PC-3 (cell line): ENCODE measurements around the gene NOP10. TPM values are rescaled to one million over a fixed set of nuclear protein-coding genes. Genes with fewer than 3 reads are reported as not detected.
A peak's percentile ranks its signal among the peaks of the same experiment; 100 is the strongest.

Source experiments
- ATAC-seq: fragments of 200-7000 bp; cut with Tn5 transposase; 2 replicates; pipeline ENCODE4 v1.9.1; 2020; ENCODE audit warnings: mild to moderate bottlenecking, moderate library complexity
- BruUV-seq: library from RNA; stranded (reverse); fragments of 400-500 nt; replicated peaks from 2 replicates; lab custom pipeline; 2021; lab: Mats Ljungman, UMichigan
- CTCF ChIA-PET: fragments of 300-600 bp; sonication (Branson Sonifier 250); formaldehyde crosslinking; loops from one replicate; lab custom pipeline; 2022; ENCODE audit warnings: antibody characterized with exemption; lab: Charles Lee
- POLR2A ChIA-PET: fragments of 300-600 bp; sonication (Branson Sonifier 250); formaldehyde crosslinking; loops from one replicate; lab custom pipeline; 2022; ENCODE audit warnings: antibody characterized with exemption; ENCODE audit not compliant: unreplicated experiment; lab: Charles Lee
- DNase-seq: peaks from one replicate; pipeline ENCODE4 v3.0.0-alpha.2; 2015
- H2AFZ ChIP-seq: fragments of 300-600 bp; sonication (generic); 2 replicates; pipeline ENCODE4 v1.6.0; 2016; ENCODE audit warnings: antibody characterized with exemption, low read length
- H3F3A ChIP-seq: fragments of 300-600 bp; sonication (generic); one replicate; pipeline ENCODE4 v1.6.0; 2017; ENCODE audit warnings: antibody characterized with exemption, low read length, control low read depth, mild to moderate bottlenecking; ENCODE audit not compliant: unreplicated experiment
- H3K27ac ChIP-seq: fragments of 300-600 bp; sonication (generic); 2 replicates; pipeline ENCODE4 v1.5.1; 2016; ENCODE audit warnings: mild to moderate bottlenecking, low read length
- H3K27me3 ChIP-seq: fragments of 300-600 bp; sonication (generic); 2 replicates; pipeline ENCODE4 v1.6.1; 2016; ENCODE audit warnings: low read length, mixed read lengths
- H3K36me3 ChIP-seq: fragments of 300-600 bp; sonication (generic); 2 replicates; pipeline ENCODE4 v1.6.1; 2016; ENCODE audit warnings: low read depth, mixed run types, low read length, mixed read lengths
- H3K4me1 ChIP-seq: fragments of 300-600 bp; sonication (generic); 2 replicates; pipeline ENCODE4 v1.5.1; 2016; ENCODE audit warnings: low read length; ENCODE audit not compliant: insufficient read depth
- H3K4me2 ChIP-seq: fragments of 300-600 bp; sonication (generic); 2 replicates; pipeline ENCODE4 v1.6.0; 2016; ENCODE audit warnings: low read length
- H3K4me3 ChIP-seq: fragments of 300-600 bp; sonication (generic); 2 replicates; pipeline ENCODE4 v1.5.1; 2016; ENCODE audit warnings: mild to moderate bottlenecking, low read length, mixed read lengths
- H3K79me2 ChIP-seq: fragments of 300-600 bp; sonication (generic); 2 replicates; pipeline ENCODE4 v1.6.1; 2017; ENCODE audit warnings: low read length, mixed read lengths
- H3K9ac ChIP-seq: fragments of 300-600 bp; sonication (generic); 2 replicates; pipeline ENCODE4 v1.6.0; 2016; ENCODE audit warnings: mild to moderate bottlenecking, low read length
- H3K9me2 ChIP-seq: fragments of 300-600 bp; sonication (generic); replicated peaks from 2 replicates; pipeline ENCODE4 v1.6.1; 2016; ENCODE audit warnings: mixed run types, low read length, mixed read lengths
- H3K9me3 ChIP-seq: fragments of 300-600 bp; sonication (generic); 2 replicates; pipeline ENCODE4 v1.6.1; 2016; ENCODE audit warnings: low read length, mixed read lengths
- H4K20me1 ChIP-seq: fragments of 300-600 bp; sonication (generic); 2 replicates; pipeline ENCODE4 v1.6.1; 2016; ENCODE audit warnings: low read length, mixed read lengths
- EZH2 ChIP-seq: fragments of 300-600 bp; sonication (generic); IDR thresholded peaks from one replicate; pipeline ENCODE4 v1.6.1; 2017; ENCODE audit warnings: antibody characterized with exemption, mild to moderate bottlenecking, low read length; ENCODE audit not compliant: unreplicated experiment
- EZH2phosphoT487 ChIP-seq: fragments of 300-600 bp; sonication (generic); IDR thresholded peaks from 2 replicates; pipeline ENCODE4 v1.6.1; 2018; ENCODE audit warnings: mild to moderate bottlenecking, antibody characterized with exemption, low read length, borderline replicate concordance
- intact Hi-C: fragments of 100-400 bp; cut with micrococcal nuclease; formaldehyde crosslinking; loops from 2 replicates; pipeline ENCODE4 v1.9.0; 2023
- total RNA-seq: library from RNA; depleted of rRNA; stranded (reverse); fragments of >200 nt; gene quantifications from 2 replicates; pipeline ENCODE4 v1.2.3, GENCODE V29; 2014
- TF ChIP-seq, protein P1 (sequence below): fragments of 300-600 bp; sonication (generic); conservative IDR thresholded peaks from 2 replicates; pipeline ENCODE4 v1.5.1; 2017; ENCODE audit warnings: antibody characterized with exemption, low read depth, mild to moderate bottlenecking, low read length

NOP10 gene
- total RNA-seq, 1 experiment from 2014 or later = 323 TPM

DNA sequence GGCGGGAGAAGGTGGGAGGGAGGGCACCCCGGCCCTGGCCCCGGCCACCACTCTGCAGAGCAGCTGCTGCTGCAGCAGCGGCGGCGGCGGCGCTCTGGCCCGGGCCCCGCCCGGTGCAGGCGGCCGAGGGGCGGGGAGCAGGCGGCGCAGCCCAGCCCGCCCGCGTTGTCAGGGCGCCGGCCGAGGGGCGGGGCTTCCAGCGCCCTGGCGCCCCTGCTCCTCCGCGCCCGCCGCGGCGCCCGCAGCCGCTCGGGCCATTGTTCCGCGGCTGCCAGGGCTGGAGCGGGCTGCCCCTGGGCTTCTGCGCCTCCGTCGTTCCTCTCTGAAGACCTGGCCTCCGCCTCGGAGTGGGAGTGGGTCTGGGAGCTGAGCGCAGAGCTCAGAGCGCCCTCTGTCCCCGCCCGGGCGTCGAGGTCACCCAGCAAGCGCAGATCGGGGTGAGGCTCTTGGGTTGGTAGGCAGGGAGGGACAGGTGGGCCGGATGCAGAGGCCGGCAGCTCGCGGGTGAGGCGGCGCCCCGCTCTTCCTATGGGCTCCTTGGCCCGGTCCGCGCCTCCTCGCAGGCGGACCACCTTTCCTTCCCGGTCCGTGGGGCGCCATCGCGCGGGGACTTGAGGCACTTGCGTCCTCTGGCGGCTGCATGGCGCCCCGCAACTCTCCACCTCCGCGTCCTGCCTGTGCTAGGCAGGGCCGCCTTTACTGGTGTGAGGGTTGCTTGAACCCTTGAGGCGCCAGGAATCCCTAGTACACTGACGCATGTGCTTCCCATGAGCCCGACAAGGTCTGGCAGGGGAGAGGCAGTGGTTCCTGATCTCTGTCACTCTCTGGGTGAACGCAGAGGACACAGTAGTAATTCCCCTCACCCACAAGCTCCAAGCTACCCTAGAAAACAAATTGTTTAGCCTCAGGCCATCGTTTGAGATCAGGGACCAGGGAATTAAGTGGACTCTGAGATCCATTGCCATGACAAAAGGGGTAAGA lies 24.5 kb upstream of the NOP10 start, which contains the start of gene LPCAT4:
Gene LPCAT4, minus strand, starts transcription at position 96 of the 981 bp plus-strand sequence. CDS start 96 bp downstream, outside the sequence.
- peak within 1 kb of the TSS; percentile 95 for H3K4me2 ChIP-seq
- ChIA-PET CTCF (interaction anchor here (0.5 to 1.8 kb wide), 11 partner anchors 9 to 279 kb away, joined by 3 to 11 read pairs (median 4); partner anchors contain the start of genes KATNBL1, NOP10 and NUTM1), POLR2A (interaction anchor here (0.5 to 1.0 kb wide), 4 partner anchors 29 to 245 kb away, joined by 3 read pairs; no protein-coding TSS in a partner anchor)
- H3K4me3 ChIP-seq = peak within 1 kb of the TSS; percentile 100
- intact Hi-C loops = loop anchor here (1.0 kb wide), 2 partner anchors 24 to 257 kb away; partner anchors contain the start of genes NOP10 and NUTM1
- peak; percentile 79 for ATAC-seq
- no peaks in the 10 kb centered on the region for H3F3A ChIP-seq
- peaks cover 37% of the 10 kb centered on the region for H3K79me2 ChIP-seq
- H3K36me3 ChIP-seq = peaks cover 16% of the 10 kb centered on the region
- TF ChIP-seq, protein P1, sequence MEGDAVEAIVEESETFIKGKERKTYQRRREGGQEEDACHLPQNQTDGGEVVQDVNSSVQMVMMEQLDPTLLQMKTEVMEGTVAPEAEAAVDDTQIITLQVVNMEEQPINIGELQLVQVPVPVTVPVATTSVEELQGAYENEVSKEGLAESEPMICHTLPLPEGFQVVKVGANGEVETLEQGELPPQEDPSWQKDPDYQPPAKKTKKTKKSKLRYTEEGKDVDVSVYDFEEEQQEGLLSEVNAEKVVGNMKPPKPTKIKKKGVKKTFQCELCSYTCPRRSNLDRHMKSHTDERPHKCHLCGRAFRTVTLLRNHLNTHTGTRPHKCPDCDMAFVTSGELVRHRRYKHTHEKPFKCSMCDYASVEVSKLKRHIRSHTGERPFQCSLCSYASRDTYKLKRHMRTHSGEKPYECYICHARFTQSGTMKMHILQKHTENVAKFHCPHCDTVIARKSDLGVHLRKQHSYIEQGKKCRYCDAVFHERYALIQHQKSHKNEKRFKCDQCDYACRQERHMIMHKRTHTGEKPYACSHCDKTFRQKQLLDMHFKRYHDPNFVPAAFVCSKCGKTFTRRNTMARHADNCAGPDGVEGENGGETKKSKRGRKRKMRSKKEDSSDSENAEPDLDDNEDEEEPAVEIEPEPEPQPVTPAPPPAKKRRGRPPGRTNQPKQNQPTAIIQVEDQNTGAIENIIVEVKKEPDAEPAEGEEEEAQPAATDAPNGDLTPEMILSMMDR = peak; percentile 94
- no peak for TF ChIP-seq EZH2
- H3K9ac ChIP-seq = peak within 1 kb of the TSS; percentile 98
- no peaks in the 10 kb centered on the region for H3K9me2 ChIP-seq
- H3K9me3 ChIP-seq = no peaks in the 10 kb centered on the region
- DNase-seq = peak; percentile 90
- H2AFZ ChIP-seq = peak within 1 kb of the TSS; percentile 84
- H3K27me3 ChIP-seq = no peaks in the 10 kb centered on the region
- H3K4me1 ChIP-seq = peaks cover 41% of the 10 kb centered on the region; the same call in 1 of the 2 replicates
- peak within 1 kb of the TSS; percentile 99 for H3K27ac ChIP-seq
- BruUV-seq = no TSS peak
- peaks cover 14% of the 10 kb centered on the region; the same call in 1 of the 2 replicates for H4K20me1 ChIP-seq

DNA sequence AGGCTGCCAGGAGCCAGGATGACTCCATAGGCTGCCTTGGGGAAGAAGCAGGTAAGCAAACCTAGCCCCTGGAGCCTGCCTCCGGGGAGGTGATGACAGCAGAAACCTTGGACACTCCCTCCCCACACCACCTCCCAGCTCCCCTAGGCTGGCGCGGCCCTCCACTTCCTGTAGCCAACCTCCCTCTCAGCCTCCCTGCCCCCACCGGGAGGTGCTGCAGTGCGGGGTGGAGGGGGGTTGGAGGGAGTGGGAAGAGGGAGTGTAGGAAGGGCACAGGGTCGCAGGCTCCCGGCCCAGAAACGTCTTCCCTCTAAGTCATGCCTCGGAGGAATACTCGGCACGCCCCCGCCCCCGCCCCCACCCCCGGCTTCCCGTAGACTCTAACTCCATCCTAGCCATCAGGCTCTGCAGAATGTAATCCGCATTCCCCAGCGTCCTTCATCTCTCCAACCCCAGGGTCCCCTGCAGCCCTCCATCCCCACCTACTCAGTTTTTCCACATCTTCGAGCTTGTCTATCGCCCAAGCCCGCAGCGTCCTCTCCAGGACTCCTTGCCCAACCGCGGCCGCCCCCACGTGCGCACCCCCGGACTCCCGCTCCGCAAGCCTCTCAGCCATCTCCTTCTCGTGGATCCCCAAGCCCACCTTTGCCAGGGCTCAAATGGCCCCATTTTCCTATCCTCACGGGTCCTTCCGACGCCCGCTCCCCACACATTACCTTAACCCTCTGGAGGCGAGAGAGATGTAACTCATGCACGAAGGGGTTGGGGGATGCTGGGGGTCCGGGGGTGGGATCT lies 23.5 kb upstream of the NOP10 start:
- peak overlapping the region; percentile 99 for H3K27ac ChIP-seq
- H3K36me3 ChIP-seq = peaks cover 22% of the 10 kb centered on the region
- H3K9ac ChIP-seq = peak overlapping the region; percentile 98
- ATAC-seq (peak; percentile 52), DNase-seq (peak; percentile 84)
- H3K27me3 ChIP-seq = no peaks in the 10 kb centered on the region
- ChIA-PET POLR2A (interaction anchor here (0.5 to 1.0 kb wide), 3 partner anchors 28 to 244 kb away, joined by 3 read pairs; no protein-coding TSS in a partner anchor), CTCF (interaction anchor here (0.6 to 1.8 kb wide), 10 partner anchors 8 to 256 kb away, joined by 3 to 11 read pairs (median 5); partner anchors contain the start of genes KATNBL1, NOP10 and NUTM1)
- intact Hi-C loops = loop anchor here (1.0 kb wide), 2 partner anchors 23 to 256 kb away; partner anchors contain the start of genes NOP10 and NUTM1
- no peaks in the 10 kb centered on the region for H3F3A ChIP-seq
- peaks cover 14% of the 10 kb centered on the region; the same call in 1 of the 2 replicates for H4K20me1 ChIP-seq
- H3K79me2 ChIP-seq = peaks cover 41% of the 10 kb centered on the region
- no TSS peak for BruUV-seq
- peaks cover 46% of the 10 kb centered on the region for H3K4me1 ChIP-seq
- no peak for TF ChIP-seq EZH2phosphoT487
- H3K4me2 ChIP-seq = peak overlapping the region; percentile 95
- no peaks in the 10 kb centered on the region for H3K9me2 ChIP-seq
- H3K4me3 ChIP-seq = peak overlapping the region; percentile 100
- H2AFZ ChIP-seq = peak overlapping the region; percentile 73
- H3K9me3 ChIP-seq = no peaks in the 10 kb centered on the region
